IMR-90 (cell line): ENCODE results near the gene ERICH6B. TPM values are rescaled to one million over a fixed set of nuclear protein-coding genes. Genes with fewer than 3 reads are reported as not detected.

Experiments used
- ATAC-seq: fragments of 200-7000 bp; cut with Tn5 transposase; 2 replicates; pipeline ENCODE4 v1.9.1; 2020; ENCODE audit warnings: low read depth, mild to moderate bottlenecking, moderate library complexity
- BruUV-seq: library from RNA; stranded (reverse); fragments of 400-500 nt; replicated peaks from 2 replicates; lab custom pipeline; 2021; lab: Mats Ljungman, UMichigan
- CTCF ChIA-PET: fragments of 300-600 bp; formaldehyde crosslinking; extraction: SDS; loops from one replicate; lab custom pipeline; 2021; ENCODE audit warnings: antibody characterized with exemption; lab: Yijun Ruan, JAX
- POLR2A ChIA-PET: fragments of 300-600 bp; sonication (Branson Sonifier 250); formaldehyde crosslinking; loops from one replicate; lab custom pipeline; 2022; ENCODE audit warnings: antibody characterized with exemption; ENCODE audit not compliant: unreplicated experiment; lab: Charles Lee
- DNase-seq: peaks from one replicate; pipeline ENCODE4 v3.0.0; 2013
- H2AFZ ChIP-seq: replicated peaks from 2 replicates; pipeline ENCODE3; 2013; ENCODE audit warnings: low read length, mild to moderate bottlenecking; ENCODE audit not compliant: poor library complexity
- H2AK5ac ChIP-seq: 2 replicates; pipeline ENCODE4 v1.6.1; 2013; ENCODE audit warnings: low read depth, low read length, inconsistent platforms
- H2AK9ac ChIP-seq: replicated peaks from 2 replicates; pipeline ENCODE3; 2013; ENCODE audit warnings: mild to moderate bottlenecking, low read depth, low read length, moderate library complexity; ENCODE audit not compliant: poor library complexity
- H2BK120ac ChIP-seq: 2 replicates; pipeline ENCODE4 v1.6.1; 2013; ENCODE audit warnings: low read depth, low read length, inconsistent platforms
- H2BK15ac ChIP-seq: 3 replicates; pipeline ENCODE4 v1.6.1; 2013; ENCODE audit warnings: low read depth, low read length, inconsistent platforms
- H2BK20ac ChIP-seq: 2 replicates; pipeline ENCODE4 v1.6.1; 2013; ENCODE audit warnings: low read depth, mild to moderate bottlenecking, inconsistent platforms, low read length, moderate library complexity
- H2BK5ac ChIP-seq: 2 replicates; pipeline ENCODE4 v1.6.1; 2013; ENCODE audit warnings: mild to moderate bottlenecking, low read depth, low read length, inconsistent platforms; ENCODE audit not compliant: poor library complexity, severe bottlenecking
- H3K14ac ChIP-seq: replicated peaks from 2 replicates; pipeline ENCODE4 v1.6.1; 2013; ENCODE audit warnings: low read depth, low read length, inconsistent platforms
- H3K18ac ChIP-seq: 2 replicates; pipeline ENCODE4 v1.6.1; 2013; ENCODE audit warnings: low read depth, low read length, control low read depth
- H3K23ac ChIP-seq: 2 replicates; pipeline ENCODE4 v1.6.1; 2013; ENCODE audit warnings: low read depth, low read length, inconsistent platforms
- H3K27ac ChIP-seq: 2 replicates; pipeline ENCODE4 v1.5.1; 2013; ENCODE audit warnings: mild to moderate bottlenecking, control low read depth, low read length; ENCODE audit not compliant: insufficient read depth
- H3K27me3 ChIP-seq: 2 replicates; pipeline ENCODE4 v1.6.1; 2013; ENCODE audit warnings: low read length; ENCODE audit not compliant: control insufficient read depth, insufficient read depth
- H3K36me3 ChIP-seq: 2 replicates; pipeline ENCODE4 v1.6.1; 2013; ENCODE audit warnings: low read length, mixed read lengths; ENCODE audit not compliant: control insufficient read depth, insufficient read depth
- H3K4ac ChIP-seq: 2 replicates; pipeline ENCODE4 v1.6.1; 2013; ENCODE audit warnings: low read depth, low read length, inconsistent platforms
- H3K4me1 ChIP-seq: 2 replicates; pipeline ENCODE4 v1.6.1; 2013; ENCODE audit warnings: low read length, mixed read lengths; ENCODE audit not compliant: control insufficient read depth, insufficient read depth
- H3K4me2 ChIP-seq: 2 replicates; pipeline ENCODE4 v1.6.1; 2013; ENCODE audit warnings: low read depth, mild to moderate bottlenecking, control low read depth, low read length, moderate library complexity
- H3K4me3 ChIP-seq: 2 replicates; pipeline ENCODE4 v1.5.1; 2013; ENCODE audit warnings: low read depth, mild to moderate bottlenecking, control low read depth, low read length, moderate library complexity; ENCODE audit not compliant: insufficient read depth
- H3K56ac ChIP-seq: 2 replicates; pipeline ENCODE4 v1.6.1; 2013; ENCODE audit warnings: low read length, inconsistent platforms; ENCODE audit not compliant: insufficient read depth; ENCODE audit errors: extremely low read depth
- H3K79me1 ChIP-seq, 2 experiments: 2 replicates each; pipeline ENCODE4 v1.6.1; 2013; ENCODE audit warnings: low read length in 2 of 2, inconsistent platforms in 1 of 2, low read depth in 1 of 2
- H3K9ac ChIP-seq: 2 replicates; pipeline ENCODE4 v1.6.1; 2013; ENCODE audit warnings: low read depth, low read length, control low read depth
- H3K9me1 ChIP-seq: 2 replicates; pipeline ENCODE4 v1.6.1; 2013; ENCODE audit warnings: low read length, inconsistent platforms; ENCODE audit not compliant: insufficient read depth
- H3K9me3 ChIP-seq: 2 replicates; pipeline ENCODE4 v1.6.1; 2013; ENCODE audit warnings: low read length; ENCODE audit not compliant: control insufficient read depth, insufficient read depth
- H4K20me1 ChIP-seq: 2 replicates; pipeline ENCODE4 v1.6.1; 2013; ENCODE audit warnings: low read length, inconsistent platforms; ENCODE audit not compliant: insufficient read depth
- H4K5ac ChIP-seq: 2 replicates; pipeline ENCODE4 v1.6.1; 2013; ENCODE audit warnings: mild to moderate bottlenecking, low read depth, low read length, control low read depth
- H4K8ac ChIP-seq, 2 experiments: 2 replicates each; pipeline ENCODE4 v1.6.1; 2013; ENCODE audit warnings: low read depth in 2 of 2, low read length in 2 of 2, control low read depth in 1 of 2, inconsistent platforms in 1 of 2
- H4K91ac ChIP-seq: 2 replicates; pipeline ENCODE4 v1.6.1; 2013; ENCODE audit warnings: low read depth, low read length, inconsistent platforms; ENCODE audit not compliant: insufficient read depth
- BHLHE40 ChIP-seq: fragments of 150-350 bp; IDR thresholded peaks from 2 replicates; pipeline ENCODE4 v1.6.1; 2016; ENCODE audit warnings: mild to moderate bottlenecking, low read depth, low read length
- CEBPB ChIP-seq: IDR thresholded peaks from 2 replicates; pipeline ENCODE4 v1.6.1; 2012; ENCODE audit warnings: low read depth, low read length, improper control_type of control experiment
- FOS ChIP-seq: fragments of 150-350 bp; IDR thresholded peaks from 2 replicates; pipeline ENCODE4 v1.6.1; 2016; ENCODE audit warnings: low read depth, low read length
- MAFK ChIP-seq: IDR thresholded peaks from 2 replicates; pipeline ENCODE4 v1.6.1; 2012; ENCODE audit warnings: low read depth, low read length, improper control_type of control experiment
- MAZ ChIP-seq: IDR thresholded peaks from 2 replicates; pipeline ENCODE4 v1.6.1; 2012; ENCODE audit warnings: low read depth, mild to moderate bottlenecking, low read length, improper control_type of control experiment, moderate library complexity, borderline replicate concordance
- MXI1 ChIP-seq: IDR thresholded peaks from 2 replicates; pipeline ENCODE4 v1.6.1; 2012; ENCODE audit warnings: low read depth, mild to moderate bottlenecking, low read length, moderate library complexity, borderline replicate concordance
- NFE2L2 ChIP-seq: fragments of 150-350 bp; IDR thresholded peaks from 2 replicates; pipeline ENCODE4 v1.6.1; 2016; ENCODE audit warnings: low read depth, mild to moderate bottlenecking, low read length
- POLR2A ChIP-seq: IDR thresholded peaks from 2 replicates; pipeline ENCODE4 v1.6.1; 2012; ENCODE audit warnings: mild to moderate bottlenecking, low read depth, low read length
- RAD21 ChIP-seq: IDR thresholded peaks from 2 replicates; pipeline ENCODE4 v1.6.1; 2012; ENCODE audit warnings: low read length, improper control_type of control experiment
- RCOR1 ChIP-seq: IDR thresholded peaks from 2 replicates; pipeline ENCODE4 v1.6.1; 2012; ENCODE audit warnings: mild to moderate bottlenecking, low read length, improper control_type of control experiment; ENCODE audit not compliant: insufficient replicate concordance
- RFX5 ChIP-seq: IDR thresholded peaks from 2 replicates; pipeline ENCODE4 v1.8.0; 2012; ENCODE audit warnings: low read depth, mild to moderate bottlenecking, low read length, moderate library complexity
- SMC3 ChIP-seq: fragments of 150-350 bp; IDR thresholded peaks from 2 replicates; pipeline ENCODE4 v1.6.1; 2016; ENCODE audit warnings: low read depth, mild to moderate bottlenecking, antibody characterized with exemption, low read length, moderate library complexity
- WGBS, 2 experiments: methylation state at CpG; one replicate each; pipeline versions ENCODE4 v1.1.5 to v1.1.7; 2013; ENCODE audit warnings: missing lambda C conversion rate in 2 of 2; ENCODE audit not compliant: insufficient read length in 1 of 2; ENCODE audit errors: extremely low coverage in 2 of 2; 5-methylcytosine and 5-hydroxymethylcytosine counted together
- dilution Hi-C: fragments of 300-500 bp; cut with HindIII; formaldehyde crosslinking; loops from one replicate; pipeline ENCODE4 v1.14.3; 2018; ENCODE audit warnings: low sequenced_read_pairs; ENCODE audit not compliant: unreplicated experiment
- in situ Hi-C: fragments of 300-500 bp; cut with MboI; formaldehyde crosslinking; loops from 3 replicates; pipeline ENCODE4 v1.14.3; 2019; ENCODE audit warnings: low sequenced_read_pairs, inconsistent platforms, mixed read lengths
- intact Hi-C: fragments of 100-400 bp; cut with micrococcal nuclease; formaldehyde crosslinking; loops from 2 replicates; pipeline ENCODE4 v1.10.0; 2022
- polyA plus RNA-seq, 3 experiments: library from polyadenylated mRNA; depleted of rRNA; stranded (reverse); fragments of >200 nt; gene quantifications; 2 replicates each; pipeline ENCODE4 v1.2.3, GENCODE V29; 2012; ENCODE audit warnings: low replicate concordance in 1 of 3
- total RNA-seq: library from RNA; depleted of rRNA; stranded (reverse); fragments of >200 nt; gene quantifications from 2 replicates; pipeline ENCODE4 v1.2.3, GENCODE V29; 2012
- TF ChIP-seq, protein P1 (sequence below): fragments of 150-350 bp; IDR thresholded peaks from 2 replicates; pipeline ENCODE4 v1.6.1; 2016; ENCODE audit warnings: low read depth, mild to moderate bottlenecking, low read length, moderate library complexity, borderline replicate concordance
- TF ChIP-seq, protein P2 (sequence below): fragments of 150-350 bp; IDR thresholded peaks from 2 replicates; pipeline ENCODE4 v1.6.1; 2017; ENCODE audit warnings: mild to moderate bottlenecking, antibody characterized with exemption, low read length, low read depth
- TF ChIP-seq, protein P3 (sequence below): conservative IDR thresholded peaks from 2 replicates; pipeline ENCODE4 v1.5.1; 2012; ENCODE audit warnings: mild to moderate bottlenecking, low read depth, low read length, improper control_type of control experiment

ERICH6B gene
- total and polyA plus RNA-seq, 2 of the 4 experiments (the other 2 are of a cell fraction) = not detected

DNA sequence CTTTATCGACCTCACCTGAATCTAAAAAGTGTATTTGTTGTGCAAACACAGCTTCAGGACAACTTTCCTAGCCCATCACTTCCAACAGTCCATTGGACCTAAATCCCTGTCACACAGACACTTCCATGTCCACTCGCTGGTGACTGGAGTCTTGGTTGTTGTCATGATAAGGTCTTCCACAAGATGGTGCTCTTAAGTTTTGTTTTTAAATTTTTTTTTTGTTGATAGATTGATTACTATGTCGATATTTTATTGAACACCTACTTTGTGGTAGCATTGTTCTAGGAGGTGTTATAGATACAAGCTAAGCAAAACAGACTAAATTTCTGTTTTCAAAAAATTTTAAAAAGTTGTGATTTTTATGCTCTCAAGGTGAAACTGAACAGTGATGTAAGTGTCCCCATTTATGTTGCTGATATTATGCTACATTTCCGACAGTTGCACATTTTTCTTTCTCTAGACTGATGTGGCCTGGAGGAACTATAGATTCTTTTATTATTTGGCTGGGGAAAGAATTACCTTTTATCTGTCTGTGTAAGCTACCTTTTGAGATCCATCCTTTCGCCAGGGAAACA, 8.1 kb upstream of the ERICH6B start:
- Histone ChIP-seq H2AK9ac (no peak overlapping the region), H3K36me3 (no peaks in the 10 kb centered on the region), H3K27me3 (peaks cover 29% of the 10 kb centered on the region), H2BK15ac (no peak overlapping the region), H3K56ac (no peak overlapping the region), H3K14ac (no peak overlapping the region), H3K4me1 (no peaks in the 10 kb centered on the region), H2BK20ac (no peak overlapping the region), H2AK5ac (no peak overlapping the region), H3K9ac (no peak overlapping the region), H3K4me3 (no peak overlapping the region), H4K20me1 (no peaks in the 10 kb centered on the region), H3K9me3 (no peaks in the 10 kb centered on the region), H3K4ac (no peak overlapping the region), H4K8ac (no peak overlapping the region), H3K18ac (no peak overlapping the region), H4K91ac (no peak overlapping the region), H2BK120ac (no peak overlapping the region), H2AFZ (no peak overlapping the region), H3K9me1 (no peaks in the 10 kb centered on the region), H3K23ac (no peak overlapping the region), H3K4me2 (no peak overlapping the region), H3K79me1 (no peaks in the 10 kb centered on the region), H3K27ac (no peak overlapping the region), H4K5ac (no peak overlapping the region), H2BK5ac (no peak overlapping the region)
- CTCF ChIA-PET = interaction anchor here (0.6 to 1.1 kb wide), 6 partner anchors 8 to 540 kb away, joined by 3 to 5 read pairs (median 3); no protein-coding TSS in a partner anchor
- in situ Hi-C loops (loop anchor here (10.0 kb wide), 1 partner anchor 501 kb away; no protein-coding TSS in a partner anchor), dilution Hi-C loops (no loop called here), intact Hi-C loops (loop anchor here (1.0 to 5.0 kb wide), 3 partner anchors 251 to 537 kb away; no protein-coding TSS in a partner anchor)
- ATAC-seq (peak; percentile 51), DNase-seq (peak; percentile 16)
- no TSS peak for BruUV-seq
- POLR2A ChIA-PET = no interaction called here
- WGBS, 2 experiments = no CpG with 5 or more reads among the region's 5 CpGs
- no peak for TF ChIP-seq FOS
- TF ChIP-seq, protein P1, sequence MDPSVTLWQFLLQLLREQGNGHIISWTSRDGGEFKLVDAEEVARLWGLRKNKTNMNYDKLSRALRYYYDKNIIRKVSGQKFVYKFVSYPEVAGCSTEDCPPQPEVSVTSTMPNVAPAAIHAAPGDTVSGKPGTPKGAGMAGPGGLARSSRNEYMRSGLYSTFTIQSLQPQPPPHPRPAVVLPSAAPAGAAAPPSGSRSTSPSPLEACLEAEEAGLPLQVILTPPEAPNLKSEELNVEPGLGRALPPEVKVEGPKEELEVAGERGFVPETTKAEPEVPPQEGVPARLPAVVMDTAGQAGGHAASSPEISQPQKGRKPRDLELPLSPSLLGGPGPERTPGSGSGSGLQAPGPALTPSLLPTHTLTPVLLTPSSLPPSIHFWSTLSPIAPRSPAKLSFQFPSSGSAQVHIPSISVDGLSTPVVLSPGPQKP = no peak
- TF ChIP-seq RFX5 = no peak
- TF ChIP-seq RAD21 = peak; percentile 40
- TF ChIP-seq MAFK = no peak
- TF ChIP-seq RCOR1 = no peak
- no peak for TF ChIP-seq POLR2A
- peak; percentile 51; the same call in 1 of the 2 replicates for TF ChIP-seq SMC3
- TF ChIP-seq MXI1 = no peak
- TF ChIP-seq BHLHE40 = no peak
- TF ChIP-seq NFE2L2 = no peak
- TF ChIP-seq, protein P2, sequence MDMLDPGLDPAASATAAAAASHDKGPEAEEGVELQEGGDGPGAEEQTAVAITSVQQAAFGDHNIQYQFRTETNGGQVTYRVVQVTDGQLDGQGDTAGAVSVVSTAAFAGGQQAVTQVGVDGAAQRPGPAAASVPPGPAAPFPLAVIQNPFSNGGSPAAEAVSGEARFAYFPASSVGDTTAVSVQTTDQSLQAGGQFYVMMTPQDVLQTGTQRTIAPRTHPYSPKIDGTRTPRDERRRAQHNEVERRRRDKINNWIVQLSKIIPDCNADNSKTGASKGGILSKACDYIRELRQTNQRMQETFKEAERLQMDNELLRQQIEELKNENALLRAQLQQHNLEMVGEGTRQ = no peak
- no peak for TF ChIP-seq CEBPB
- TF ChIP-seq, protein P3, sequence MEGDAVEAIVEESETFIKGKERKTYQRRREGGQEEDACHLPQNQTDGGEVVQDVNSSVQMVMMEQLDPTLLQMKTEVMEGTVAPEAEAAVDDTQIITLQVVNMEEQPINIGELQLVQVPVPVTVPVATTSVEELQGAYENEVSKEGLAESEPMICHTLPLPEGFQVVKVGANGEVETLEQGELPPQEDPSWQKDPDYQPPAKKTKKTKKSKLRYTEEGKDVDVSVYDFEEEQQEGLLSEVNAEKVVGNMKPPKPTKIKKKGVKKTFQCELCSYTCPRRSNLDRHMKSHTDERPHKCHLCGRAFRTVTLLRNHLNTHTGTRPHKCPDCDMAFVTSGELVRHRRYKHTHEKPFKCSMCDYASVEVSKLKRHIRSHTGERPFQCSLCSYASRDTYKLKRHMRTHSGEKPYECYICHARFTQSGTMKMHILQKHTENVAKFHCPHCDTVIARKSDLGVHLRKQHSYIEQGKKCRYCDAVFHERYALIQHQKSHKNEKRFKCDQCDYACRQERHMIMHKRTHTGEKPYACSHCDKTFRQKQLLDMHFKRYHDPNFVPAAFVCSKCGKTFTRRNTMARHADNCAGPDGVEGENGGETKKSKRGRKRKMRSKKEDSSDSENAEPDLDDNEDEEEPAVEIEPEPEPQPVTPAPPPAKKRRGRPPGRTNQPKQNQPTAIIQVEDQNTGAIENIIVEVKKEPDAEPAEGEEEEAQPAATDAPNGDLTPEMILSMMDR = peak; percentile 50
- no peak for TF ChIP-seq MAZ
